HepG2 (cell line): ENCODE results near the gene HMHB1.

Experiments
- CREB3 ChIP-seq: sonication (generic); formaldehyde crosslinking; IDR thresholded peaks from 2 replicates; pipeline ENCODE4 v1.5.0; 2020; ENCODE audit warnings: missing genetic modification reagents
- CTCF ChIP-seq: sonication (generic); formaldehyde crosslinking; IDR thresholded peaks from 2 replicates; pipeline ENCODE4 v1.5.0; 2020; ENCODE audit warnings: mild to moderate bottlenecking, missing genetic modification reagents, moderate library complexity
- GPBP1L1 ChIP-seq: sonication (generic); formaldehyde crosslinking; IDR thresholded peaks from 2 replicates; pipeline ENCODE4 v1.5.0; 2020; ENCODE audit warnings: mild to moderate bottlenecking, missing genetic modification reagents
- GRHL1 ChIP-seq: sonication (generic); formaldehyde crosslinking; conservative IDR thresholded peaks from 2 replicates; pipeline ENCODE4 v1.8.0; 2022; ENCODE audit warnings: missing genetic modification reagents
- NFRKB ChIP-seq: fragments of 450-650 bp; IDR thresholded peaks from 2 replicates; pipeline ENCODE4 v1.6.1; 2017
- PATZ1 ChIP-seq: sonication (generic); formaldehyde crosslinking; IDR thresholded peaks from 2 replicates; pipeline ENCODE4 v1.4.0; 2020; ENCODE audit warnings: missing genetic modification reagents
- RNF2 ChIP-seq: fragments of 450-650 bp; conservative IDR thresholded peaks from 2 replicates; pipeline ENCODE4 v1.6.1; 2016; ENCODE audit warnings: low read depth
- SKIL ChIP-seq: sonication (generic); formaldehyde crosslinking; IDR thresholded peaks from 2 replicates; pipeline ENCODE4 v1.8.0; 2022; ENCODE audit warnings: missing genetic modification reagents, mild to moderate bottlenecking, moderate library complexity, borderline replicate concordance
- SUZ12 ChIP-seq: fragments of 150-350 bp; IDR thresholded peaks from 2 replicates; pipeline ENCODE4 v1.6.1; 2014; ENCODE audit warnings: low read depth, low read length
- TAF15 ChIP-seq: fragments of 200-400 bp; formaldehyde crosslinking; IDR thresholded peaks from one replicate; pipeline ENCODE4 v1.6.1; 2018; ENCODE audit warnings: mild to moderate bottlenecking, low read depth, low read length; ENCODE audit not compliant: poor library complexity, severe bottlenecking
- XRCC5 ChIP-seq: fragments of 200-400 bp; formaldehyde crosslinking; optimal IDR thresholded peaks from 2 replicates; pipeline ENCODE3; 2017; ENCODE audit warnings: mild to moderate bottlenecking, low read length
- ZBTB34 ChIP-seq: sonication (generic); formaldehyde crosslinking; IDR thresholded peaks from 2 replicates; pipeline ENCODE4 v1.8.0; 2022; ENCODE audit warnings: mild to moderate bottlenecking, missing genetic modification reagents

GRCh38 chr5:143782588-143783386 lies 29.2 kb upstream of the HMHB1 start:
- TF ChIP-seq GRHL1 (CRISPR knock-in tag) = no peak
- TF ChIP-seq XRCC5 = no peak
- TF ChIP-seq SUZ12 = no peak
- TF ChIP-seq RNF2 = no peak
- no peak for TF ChIP-seq TAF15
- no peak for TF ChIP-seq PATZ1
- TF ChIP-seq ZBTB34 (CRISPR knock-in tag) = no peak
- no peak for TF ChIP-seq CTCF
- no peak for TF ChIP-seq SKIL (CRISPR knock-in tag)
- no peak for TF ChIP-seq GPBP1L1 (CRISPR knock-in tag)
- TF ChIP-seq NFRKB = no peak
- TF ChIP-seq CREB3 = no peak
